SU-DHL-6 (cell line): ENCODE results near the gene SLC8A3.
"Not testable (repeated sequence)": the region's sequence is repeated elsewhere in the genome, so short reads cannot be mapped to it uniquely, and the experiment has no call there.

Experiments
- CTCF ChIP-seq: fragments of 200-600 bp; sonication (generic); IDR thresholded peaks from one replicate; pipeline ENCODE4 v1.5.1; 2017; ENCODE audit warnings: antibody characterized with exemption, mild to moderate bottlenecking, low read length, moderate library complexity; ENCODE audit not compliant: insufficient read depth, poor library complexity, severe bottlenecking
- EZH2phosphoT487 ChIP-seq: fragments of 200-600 bp; sonication (generic), shearing (Covaris generic); conservative IDR thresholded peaks from 2 replicates; pipeline ENCODE4 v1.6.1; 2018; ENCODE audit warnings: mild to moderate bottlenecking, antibody characterized with exemption, low read length, moderate library complexity, mixed read lengths

GRCh38 chr14:70229877-70230640 is 41.3 kb upstream of the SLC8A3 start:
- not testable (repeated sequence) for TF ChIP-seq CTCF, EZH2phosphoT487
